H9 (cell line): ENCODE results near the gene TCN1. TPM values are rescaled to one million over a fixed set of nuclear protein-coding genes. Genes with fewer than 3 reads are reported as not detected.

ENCODE experiments used
- DNase-seq: peaks from one replicate; pipeline ENCODE4 v3.0.0-alpha.2; 2017
- H2AFZ ChIP-seq: one replicate; pipeline ENCODE4 v1.6.1; 2013; ENCODE audit warnings: mild to moderate bottlenecking, low read length, control low read depth, moderate library complexity
- H2AK5ac ChIP-seq: 2 replicates; pipeline ENCODE4 v1.6.1; 2013; ENCODE audit warnings: low read length, control low read depth, mixed read lengths; ENCODE audit not compliant: insufficient read length
- H2BK120ac ChIP-seq: one replicate; pipeline ENCODE4 v1.6.1; 2013; ENCODE audit warnings: low read depth, mild to moderate bottlenecking, low read length, control low read depth, inconsistent platforms; ENCODE audit not compliant: poor library complexity, severe bottlenecking
- H2BK12ac ChIP-seq: 2 replicates; pipeline ENCODE4 v1.6.1; 2013; ENCODE audit warnings: low read length, control low read depth, mixed read lengths, low read depth; ENCODE audit not compliant: insufficient read length
- H2BK15ac ChIP-seq: 2 replicates; pipeline ENCODE4 v1.6.1; 2013; ENCODE audit warnings: low read depth, low read length, control low read depth
- H2BK20ac ChIP-seq: one replicate; pipeline ENCODE4 v1.6.1; 2013; ENCODE audit warnings: low read depth, mild to moderate bottlenecking, low read length, control low read depth, inconsistent platforms; ENCODE audit not compliant: poor library complexity, severe bottlenecking
- H2BK5ac ChIP-seq: 2 replicates; pipeline ENCODE4 v1.6.1; 2013; ENCODE audit warnings: low read length, control low read depth, mixed read lengths; ENCODE audit not compliant: insufficient read length
- H3K14ac ChIP-seq: 2 replicates; pipeline ENCODE4 v1.6.1; 2013; ENCODE audit warnings: low read length, control low read depth; ENCODE audit not compliant: insufficient read depth
- H3K18ac ChIP-seq: 2 replicates; pipeline ENCODE4 v1.6.1; 2013; ENCODE audit warnings: low read depth, mild to moderate bottlenecking, mixed read lengths, low read length, control low read depth; ENCODE audit not compliant: insufficient read length
- H3K23ac ChIP-seq: 2 replicates; pipeline ENCODE4 v1.6.1; 2013; ENCODE audit warnings: low read length, control low read depth, mixed read lengths, low read depth; ENCODE audit not compliant: insufficient read length
- H3K23me2 ChIP-seq: 2 replicates; pipeline ENCODE4 v1.6.1; 2013; ENCODE audit warnings: low read depth, mild to moderate bottlenecking, mixed read lengths, low read length, control low read depth; ENCODE audit not compliant: insufficient read length, poor library complexity, severe bottlenecking
- H3K27ac ChIP-seq: 2 replicates; pipeline ENCODE4 v1.5.1; 2013; ENCODE audit warnings: low read length, control low read depth, mixed read lengths, low read depth; ENCODE audit not compliant: insufficient read length
- H3K27me3 ChIP-seq: 2 replicates; pipeline ENCODE4 v1.6.1; 2013; ENCODE audit warnings: low read length, control low read depth, inconsistent platforms; ENCODE audit not compliant: insufficient read depth
- H3K4ac ChIP-seq: 2 replicates; pipeline ENCODE4 v1.6.1; 2013; ENCODE audit warnings: low read depth, mild to moderate bottlenecking, control low read depth, inconsistent platforms, low read length, moderate library complexity
- H3K4me1 ChIP-seq: 2 replicates; pipeline ENCODE4 v1.6.1; 2013; ENCODE audit warnings: low read length, control low read depth, inconsistent platforms; ENCODE audit not compliant: insufficient read depth
- H3K4me2 ChIP-seq: 2 replicates; pipeline ENCODE4 v1.6.1; 2013; ENCODE audit warnings: low read length, control low read depth, mixed read lengths; ENCODE audit not compliant: insufficient read length, insufficient read depth
- H3K56ac ChIP-seq: 2 replicates; pipeline ENCODE4 v1.6.1; 2013; ENCODE audit warnings: low read depth, mild to moderate bottlenecking, mixed read lengths, low read length, control low read depth; ENCODE audit not compliant: insufficient read length
- H3K79me1 ChIP-seq: 2 replicates; pipeline ENCODE4 v1.6.1; 2013; ENCODE audit warnings: low read depth, mild to moderate bottlenecking, moderate library complexity, low read length, control low read depth, inconsistent platforms; ENCODE audit not compliant: insufficient read depth, poor library complexity, severe bottlenecking
- H3K79me2 ChIP-seq: 2 replicates; pipeline ENCODE4 v1.6.1; 2013; ENCODE audit warnings: low read length, control low read depth, inconsistent platforms; ENCODE audit not compliant: insufficient read depth
- H3K9ac ChIP-seq: 2 replicates; pipeline ENCODE4 v1.6.1; 2013; ENCODE audit warnings: low read length, control low read depth, mixed read lengths; ENCODE audit not compliant: insufficient read length; ENCODE audit errors: extremely low read depth
- H3K9me3 ChIP-seq: one replicate; pipeline ENCODE4 v1.6.1; 2013; ENCODE audit warnings: low read depth, low read length, inconsistent platforms; ENCODE audit not compliant: control insufficient read depth
- H3T11ph ChIP-seq: one replicate; pipeline ENCODE4 v1.6.1; 2013; ENCODE audit warnings: mild to moderate bottlenecking, low read length, control low read depth, inconsistent platforms
- H4K20me1 ChIP-seq: one replicate; pipeline ENCODE4 v1.6.1; 2013; ENCODE audit not compliant: control insufficient read depth, insufficient read length, insufficient read depth
- H4K5ac ChIP-seq: 2 replicates; pipeline ENCODE4 v1.6.1; 2013; ENCODE audit warnings: low read depth, mild to moderate bottlenecking, mixed read lengths, low read length, control low read depth; ENCODE audit not compliant: insufficient read length
- H4K8ac ChIP-seq: replicated peaks from 2 replicates; pipeline ENCODE4 v1.6.1; 2013; ENCODE audit warnings: low read length, control low read depth, mixed read lengths, low read depth; ENCODE audit not compliant: insufficient read length
- H4K91ac ChIP-seq: 2 replicates; pipeline ENCODE4 v1.6.1; 2013; ENCODE audit warnings: low read depth, mild to moderate bottlenecking, moderate library complexity, mixed read lengths, low read length, control low read depth; ENCODE audit not compliant: insufficient read length
- H3K27ac Mint-ChIP-seq, 3 experiments: 2 replicates in 2 of 3; 3 replicates in 1 of 3; pipeline ENCODE4 v1.8.0; 2020 to 2021; ENCODE audit warnings: mixed read lengths in 3 of 3, mild to moderate bottlenecking in 1 of 3, moderate library complexity in 1 of 3
- H3K27me3 Mint-ChIP-seq: 2 replicates; pipeline ENCODE4 v1.8.0; 2021; ENCODE audit warnings: low read depth, mild to moderate bottlenecking, moderate library complexity, mixed read lengths
- H3K36me3 Mint-ChIP-seq, 3 experiments: 2 replicates in 2 of 3; 3 replicates in 1 of 3; pipeline ENCODE4 v1.8.0; 2020 to 2021; ENCODE audit warnings: low read depth in 3 of 3, mixed read lengths in 3 of 3; ENCODE audit not compliant: insufficient read depth in 1 of 3
- H3K4me1 Mint-ChIP-seq, 2 experiments: 2 replicates each; pipeline ENCODE4 v1.8.0; 2020; ENCODE audit warnings: mixed read lengths in 2 of 2
- H3K4me3 Mint-ChIP-seq, 2 experiments: 2 replicates in 1 of 2; 3 replicates in 1 of 2; pipeline ENCODE4 v1.8.0; 2020 to 2021; ENCODE audit warnings: mild to moderate bottlenecking in 2 of 2, mixed read lengths in 2 of 2, moderate library complexity in 1 of 2
- H3K9me3 Mint-ChIP-seq, 2 experiments: 2 replicates in 1 of 2; 3 replicates in 1 of 2; pipeline ENCODE4 v1.8.0; 2020; ENCODE audit warnings: mild to moderate bottlenecking in 2 of 2, mixed read lengths in 2 of 2, moderate library complexity in 1 of 2
- WGBS: extraction: QIAGEN DNeasy Blood & Tissue Kit; methylation state at CpG from one replicate; pipeline ENCODE4 v1.1.7; 2013; ENCODE audit warnings: missing lambda C conversion rate, low lambda C conversion rate, mixed read lengths; ENCODE audit not compliant: insufficient read length; ENCODE audit errors: extremely low coverage; 5-methylcytosine and 5-hydroxymethylcytosine counted together
- total RNA-seq: library from RNA; stranded (reverse); gene quantifications from 2 replicates; pipeline ENCODE4 v1.2.1, GENCODE V29; 2021
- TF ChIP-seq, protein P1 (sequence below): fragments of 200-600 bp; sonication (generic); conservative IDR thresholded peaks from 3 replicates; pipeline ENCODE4 v1.8.0; 2021; ENCODE audit warnings: antibody characterized with exemption, mild to moderate bottlenecking

The TCN1 gene
- total RNA-seq, 1 experiment from 2014 or later = not detected

DNA sequence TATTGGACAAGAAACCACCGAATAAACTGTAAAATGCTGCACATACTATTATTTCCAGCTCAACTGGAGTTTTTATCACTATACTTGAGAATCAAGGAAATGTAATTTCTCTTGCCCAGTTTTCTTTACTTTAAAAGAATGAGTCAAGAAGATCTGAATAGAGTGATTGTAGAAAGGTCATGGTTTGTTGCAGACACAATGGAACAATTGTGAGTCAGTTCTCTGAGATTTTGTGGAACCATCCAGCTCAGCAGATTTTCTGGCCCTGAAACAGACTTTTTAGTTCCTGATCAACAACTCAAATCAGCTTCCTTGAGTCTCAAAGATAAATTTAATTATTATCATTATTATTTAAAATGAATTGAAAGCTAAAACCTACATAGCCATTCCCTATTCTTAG is 1.3 kb downstream of the TCN1 start:
- no peaks in the 10 kb centered on the region for H3K9me3 ChIP-seq
- TF ChIP-seq, protein P1, sequence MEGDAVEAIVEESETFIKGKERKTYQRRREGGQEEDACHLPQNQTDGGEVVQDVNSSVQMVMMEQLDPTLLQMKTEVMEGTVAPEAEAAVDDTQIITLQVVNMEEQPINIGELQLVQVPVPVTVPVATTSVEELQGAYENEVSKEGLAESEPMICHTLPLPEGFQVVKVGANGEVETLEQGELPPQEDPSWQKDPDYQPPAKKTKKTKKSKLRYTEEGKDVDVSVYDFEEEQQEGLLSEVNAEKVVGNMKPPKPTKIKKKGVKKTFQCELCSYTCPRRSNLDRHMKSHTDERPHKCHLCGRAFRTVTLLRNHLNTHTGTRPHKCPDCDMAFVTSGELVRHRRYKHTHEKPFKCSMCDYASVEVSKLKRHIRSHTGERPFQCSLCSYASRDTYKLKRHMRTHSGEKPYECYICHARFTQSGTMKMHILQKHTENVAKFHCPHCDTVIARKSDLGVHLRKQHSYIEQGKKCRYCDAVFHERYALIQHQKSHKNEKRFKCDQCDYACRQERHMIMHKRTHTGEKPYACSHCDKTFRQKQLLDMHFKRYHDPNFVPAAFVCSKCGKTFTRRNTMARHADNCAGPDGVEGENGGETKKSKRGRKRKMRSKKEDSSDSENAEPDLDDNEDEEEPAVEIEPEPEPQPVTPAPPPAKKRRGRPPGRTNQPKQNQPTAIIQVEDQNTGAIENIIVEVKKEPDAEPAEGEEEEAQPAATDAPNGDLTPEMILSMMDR = no peak
- H2BK15ac ChIP-seq = no peak overlapping the region
- H2AFZ ChIP-seq = no peak overlapping the region
- H3K79me2 ChIP-seq = no peaks in the 10 kb centered on the region
- H3K4me1 ChIP-seq = no peaks in the 10 kb centered on the region
- no peak overlapping the region for H3K4me3 Mint-ChIP-seq
- H3K56ac ChIP-seq = no peak overlapping the region
- no peak overlapping the region for H2BK20ac ChIP-seq
- no peak overlapping the region for H2BK120ac ChIP-seq
- H4K91ac ChIP-seq = no peak overlapping the region
- no peak overlapping the region for H3K4ac ChIP-seq
- no peaks in the 10 kb centered on the region; the same call in 1 of the 2 replicates for H3K27me3 Mint-ChIP-seq
- no peak overlapping the region for H3K4me2 ChIP-seq
- no peak overlapping the region for H2BK5ac ChIP-seq
- H2BK12ac ChIP-seq = no peak overlapping the region
- H4K5ac ChIP-seq = no peak overlapping the region
- DNase-seq = no peak
- no peak overlapping the region for H3K23ac ChIP-seq
- H3K27me3 ChIP-seq = no peaks in the 10 kb centered on the region
- H3K27ac Mint-ChIP-seq = no peak overlapping the region
- no peak overlapping the region for H2AK5ac ChIP-seq
- H3K9ac ChIP-seq = no peak overlapping the region
- peaks cover 0 to 3% (median 2%) of the 10 kb centered on the region in 3 experiments; a peak in 2 of 7 replicates for H3K36me3 Mint-ChIP-seq
- no peaks in the 10 kb centered on the region for H3K23me2 ChIP-seq
- no peaks in the 10 kb centered on the region for H3K79me1 ChIP-seq
- H3K27ac ChIP-seq = no peak overlapping the region
- H3T11ph ChIP-seq = no peak overlapping the region
- peaks cover 2 to 3% of the 10 kb centered on the region in 2 experiments; a peak in 4 of 5 replicates for H3K9me3 Mint-ChIP-seq
- H3K14ac ChIP-seq = no peak overlapping the region
- H3K18ac ChIP-seq = no peak overlapping the region
- WGBS = no CpG with 5 or more reads among the region's 1 CpG
- H4K20me1 ChIP-seq = no peaks in the 10 kb centered on the region
- no peak overlapping the region for H4K8ac ChIP-seq
- no peaks in the 10 kb centered on the region for H3K4me1 Mint-ChIP-seq
